ENCODE data around the gene MSLN. TPM values are rescaled to one million over a fixed set of nuclear protein-coding genes. Genes with fewer than 3 reads are reported as not detected.

MSLN gene
- polyA plus RNA-seq, 1 donor (not counting 4 experiments of a cell fraction or from before 2014, with no cell fraction given) = 8.5 TPM

GRCh38 chr16:813204-813915 lies 52.8 kb downstream of the MSLN start:
- no peak overlapping the region for H3K4me3 ChIP-seq (ENCODE audit: control insufficient read depth in 2 of 3, extremely low read depth in 1 of 3, insufficient read depth in 2 of 3, low read depth in 1 of 3, low read length in 3 of 3)
- DNase-seq (ENCODE audit: low read depth, low spot score) (no peak), FAIRE-seq (no peak)
- H3K79me2 ChIP-seq (ENCODE audit: control insufficient read depth, insufficient read depth, low read length) = no peaks in the 10 kb centered on the region
- TF ChIP-seq EZH2 (IDR thresholded peaks at IDR 0.05; ENCODE audit: low read length) (no peak), CTCF (optimal IDR thresholded peaks at IDR 0.05 in 1 of 3, IDR thresholded peaks at IDR 0.05 in 1 of 3, conservative IDR thresholded peaks at IDR 0.05 in 1 of 3; ENCODE audit: extremely low read depth in 1 of 3, insufficient read depth in 2 of 3, low read length in 3 of 3) (peak in 2 of 3 experiments; percentile 45 to 77)
- H3K9ac ChIP-seq (ENCODE audit: control insufficient read depth, extremely low read depth, insufficient read depth, low read length) = no peak overlapping the region
- no peaks in the 10 kb centered on the region for H3K9me1 ChIP-seq (ENCODE audit: control insufficient read depth, extremely low read depth, insufficient read depth, low read length)
- H4K20me1 ChIP-seq (ENCODE audit: control insufficient read depth, extremely low read depth, insufficient read depth, low read length) = no peaks in the 10 kb centered on the region
- H3K9me3 ChIP-seq (ENCODE audit: control insufficient read depth, low read depth, low read length) = no peaks in the 10 kb centered on the region
- H2AFZ ChIP-seq (ENCODE audit: control insufficient read depth, low read length) = no peak overlapping the region
- no peaks in the 10 kb centered on the region for H3K36me3 ChIP-seq (ENCODE audit: control insufficient read depth in 2 of 2, extremely low read depth in 1 of 2, insufficient read depth in 2 of 2, low read length in 2 of 2)
- H3K4me2 ChIP-seq (ENCODE audit: control insufficient read depth, extremely low read depth, insufficient read depth, low read depth, low read length) = peak overlapping the region; percentile 10
- H3K27ac ChIP-seq (ENCODE audit: control insufficient read depth, insufficient read depth, low read length) = no peak overlapping the region
- H3K27me3 ChIP-seq (ENCODE audit: control insufficient read depth, extremely low read depth, insufficient read depth, low read length) = peaks cover 37% of the 10 kb centered on the region
- dilution Hi-C loops (cut with MboI; ENCODE audit: extremely low pct_ligation_motif_present, low sequenced_read_pairs) = no loop called here
- H3K4me1 ChIP-seq (ENCODE audit: control insufficient read depth, extremely low read depth, insufficient read depth, low read length) = no peaks in the 10 kb centered on the region

- H3K4me3 ChIP-seq (ENCODE audit: control insufficient read depth in 2 of 3, extremely low read depth in 1 of 3, insufficient read depth in 2 of 3, low read depth in 1 of 3, low read length in 3 of 3) = no peak overlapping the region
- H2AFZ ChIP-seq (ENCODE audit: control insufficient read depth, low read length) = no peak overlapping the region
- H3K27ac ChIP-seq (ENCODE audit: control insufficient read depth, insufficient read depth, low read length) = no peak overlapping the region
Observed at GRCh38 chr16:813916-814412, 53.4 kb downstream of the MSLN start.

More at GRCh38 chr16:813916-814412, 53.4 kb downstream of the MSLN start:
- DNase-seq (ENCODE audit: low read depth, low spot score) (no peak), FAIRE-seq (no peak)
- dilution Hi-C loops (cut with MboI; ENCODE audit: extremely low pct_ligation_motif_present, low sequenced_read_pairs) = no loop called here
- Histone ChIP-seq H3K9ac (ENCODE audit: control insufficient read depth, extremely low read depth, insufficient read depth, low read length) (no peak overlapping the region), H3K27me3 (ENCODE audit: control insufficient read depth, extremely low read depth, insufficient read depth, low read length) (peaks cover 37% of the 10 kb centered on the region), H3K9me1 (ENCODE audit: control insufficient read depth, extremely low read depth, insufficient read depth, low read length) (no peaks in the 10 kb centered on the region), H3K4me2 (ENCODE audit: control insufficient read depth, extremely low read depth, insufficient read depth, low read depth, low read length) (peak overlapping the region; percentile 10), H3K36me3 (ENCODE audit: control insufficient read depth in 2 of 2, extremely low read depth in 1 of 2, insufficient read depth in 2 of 2, low read length in 2 of 2) (no peaks in the 10 kb centered on the region), H3K4me1 (ENCODE audit: control insufficient read depth, extremely low read depth, insufficient read depth, low read length) (no peaks in the 10 kb centered on the region), H3K79me2 (ENCODE audit: control insufficient read depth, insufficient read depth, low read length) (no peaks in the 10 kb centered on the region), H4K20me1 (ENCODE audit: control insufficient read depth, extremely low read depth, insufficient read depth, low read length) (no peaks in the 10 kb centered on the region), H3K9me3 (ENCODE audit: control insufficient read depth, low read depth, low read length) (no peaks in the 10 kb centered on the region)
- TF ChIP-seq CTCF (optimal IDR thresholded peaks at IDR 0.05 in 1 of 3, IDR thresholded peaks at IDR 0.05 in 1 of 3, conservative IDR thresholded peaks at IDR 0.05 in 1 of 3; ENCODE audit: extremely low read depth in 1 of 3, insufficient read depth in 2 of 3, low read length in 3 of 3) (no peak), EZH2 (IDR thresholded peaks at IDR 0.05; ENCODE audit: low read length) (no peak)
